ENCODE results near the gene PRDM4. TPM values are rescaled to one million over a fixed set of nuclear protein-coding genes. Genes with fewer than 3 reads are reported as not detected.

Gene PRDM4
- total RNA-seq (10 to 100 TPM; 11.3 to 15.7 (median 13.2) TPM), polyA plus RNA-seq (10 to 100 TPM in 2 of 3 donors, 1 to 10 TPM in 1; 9.3 to 40.0 (median 13.7) TPM)
- long read RNA-seq, donor 1, full-length matches to known transcripts, result 6 of 13 reads
- long read RNA-seq, donor 1, partial matches to known transcripts, result 4 of 13 reads
- long read RNA-seq, donor 1, other reads (novel, unspliced or antisense), result 3 of 13 reads
- long read RNA-seq, donor 2, full-length matches to known transcripts, result 6 of 17 reads
- long read RNA-seq, donor 2, partial matches to known transcripts, result 5 of 17 reads
- long read RNA-seq, donor 2, other reads (novel, unspliced or antisense), result 6 of 17 reads

GRCh38 chr12:107760809-107761501 lies at the start of gene PRDM4:
Gene PRDM4, minus strand, starts transcription at chr12:107761137. Its CDS starts 622 bp downstream, at chr12:107760515.
- Histone ChIP-seq H3K4me1 (peaks cover 22% of the 10 kb centered on the region), H3K36me3 (ENCODE audit: insufficient read depth in 1 of 2, low read depth in 1 of 2) (peaks cover 0 to 35% of the 10 kb centered on the region in 2 donors), H3K9me3 (peaks cover 8% of the 10 kb centered on the region), H3K27me3 (ENCODE audit: insufficient read depth in 3 of 3, low read length in 2 of 3) (no peaks in the 10 kb centered on the region), H3K27ac (peak within 1 kb of the TSS; percentile 77), H3K4me3 (peak within 1 kb of the TSS; percentile 81)
- peak; percentile 36 for TF ChIP-seq CTCF (IDR thresholded peaks at IDR 0.05)
- intact Hi-C loops (cut with DNase I), result loop anchor here (5.0 to 10.0 kb wide), 3 partner anchors 79 to 751 kb away; no protein-coding TSS in a partner anchor
- WGBS, 3 donors, result 0 to 1% (median 0%) methylated on average over 58 to 83 of the region's 83 CpGs
- ATAC-seq, result peak; percentile 100
- peak; percentile 96 to 97 for DNase-seq

GRCh38 chr12:107807471-107808150 lies 46.7 kb upstream of the PRDM4 start:
- Histone ChIP-seq H3K27ac (no peak overlapping the region), H3K9me3 (no peaks in the 10 kb centered on the region), H3K36me3 (ENCODE audit: insufficient read depth in 1 of 2, low read depth in 1 of 2) (no peaks in the 10 kb centered on the region), H3K27me3 (ENCODE audit: insufficient read depth in 3 of 3, low read length in 2 of 3) (no peaks in the 10 kb centered on the region), H3K4me1 (no peaks in the 10 kb centered on the region), H3K4me3 (no peak overlapping the region)
- ATAC-seq (no peak), DNase-seq (no peak)
- intact Hi-C loops (cut with DNase I), result no loop called here
- no peak for TF ChIP-seq CTCF (IDR thresholded peaks at IDR 0.05)
- WGBS, 3 donors, result 34 to 63% (median 38%) methylated on average over 3 of the region's 3 CpGs

GRCh38 chr12:107805488-107806180 lies 44.7 kb upstream of the PRDM4 start:
- no peak overlapping the region for H3K4me3 ChIP-seq
- ATAC-seq, result no peak
- no peaks in the 10 kb centered on the region for H3K36me3 ChIP-seq (ENCODE audit: insufficient read depth in 1 of 2, low read depth in 1 of 2)
- no peaks in the 10 kb centered on the region for H3K4me1 ChIP-seq
- no peak overlapping the region for H3K27ac ChIP-seq
- H3K9me3 ChIP-seq, result no peaks in the 10 kb centered on the region
- intact Hi-C loops (cut with DNase I), result no loop called here
- no peak for DNase-seq
- no peak for TF ChIP-seq CTCF (IDR thresholded peaks at IDR 0.05)
- no peaks in the 10 kb centered on the region for H3K27me3 ChIP-seq (ENCODE audit: insufficient read depth in 3 of 3, low read length in 2 of 3)
- 71 to 76% (median 72%) methylated on average over 18 to 22 of the region's 22 CpGs for WGBS, 3 donors

- Histone ChIP-seq H3K27ac (no peak overlapping the region), H3K4me3 (no peak overlapping the region), H3K4me1 (no peaks in the 10 kb centered on the region), H3K36me3 (ENCODE audit: insufficient read depth in 1 of 2, low read depth in 1 of 2) (no peaks in the 10 kb centered on the region), H3K27me3 (ENCODE audit: insufficient read depth in 3 of 3, low read length in 2 of 3) (no peaks in the 10 kb centered on the region), H3K9me3 (no peaks in the 10 kb centered on the region)
- TF ChIP-seq CTCF (IDR thresholded peaks at IDR 0.05), result no peak
- DNase-seq, result no peak
- ATAC-seq, result no peak
- intact Hi-C loops (cut with DNase I), result no loop called here
- WGBS, 3 donors, result 33 to 42% (median 34%) methylated on average over 3 of the region's 3 CpGs
Measured at GRCh38 chr12:107803092-107803491, 42.2 kb upstream of the PRDM4 start.
